Activated T-cell treated with anti-CD3 and anti-CD28 coated beads for 4 hours (primary cell): ENCODE measurements around the gene MTHFD2L.
"Not testable (repeated sequence)": the region's sequence is repeated elsewhere in the genome, so short reads cannot be mapped to it uniquely, and the experiment has no call there.

ENCODE experiments used
- DNase-seq: peaks from one replicate; pipeline ENCODE4 v3.0.0-alpha.2; 2020

Gene MTHFD2L

DNA sequence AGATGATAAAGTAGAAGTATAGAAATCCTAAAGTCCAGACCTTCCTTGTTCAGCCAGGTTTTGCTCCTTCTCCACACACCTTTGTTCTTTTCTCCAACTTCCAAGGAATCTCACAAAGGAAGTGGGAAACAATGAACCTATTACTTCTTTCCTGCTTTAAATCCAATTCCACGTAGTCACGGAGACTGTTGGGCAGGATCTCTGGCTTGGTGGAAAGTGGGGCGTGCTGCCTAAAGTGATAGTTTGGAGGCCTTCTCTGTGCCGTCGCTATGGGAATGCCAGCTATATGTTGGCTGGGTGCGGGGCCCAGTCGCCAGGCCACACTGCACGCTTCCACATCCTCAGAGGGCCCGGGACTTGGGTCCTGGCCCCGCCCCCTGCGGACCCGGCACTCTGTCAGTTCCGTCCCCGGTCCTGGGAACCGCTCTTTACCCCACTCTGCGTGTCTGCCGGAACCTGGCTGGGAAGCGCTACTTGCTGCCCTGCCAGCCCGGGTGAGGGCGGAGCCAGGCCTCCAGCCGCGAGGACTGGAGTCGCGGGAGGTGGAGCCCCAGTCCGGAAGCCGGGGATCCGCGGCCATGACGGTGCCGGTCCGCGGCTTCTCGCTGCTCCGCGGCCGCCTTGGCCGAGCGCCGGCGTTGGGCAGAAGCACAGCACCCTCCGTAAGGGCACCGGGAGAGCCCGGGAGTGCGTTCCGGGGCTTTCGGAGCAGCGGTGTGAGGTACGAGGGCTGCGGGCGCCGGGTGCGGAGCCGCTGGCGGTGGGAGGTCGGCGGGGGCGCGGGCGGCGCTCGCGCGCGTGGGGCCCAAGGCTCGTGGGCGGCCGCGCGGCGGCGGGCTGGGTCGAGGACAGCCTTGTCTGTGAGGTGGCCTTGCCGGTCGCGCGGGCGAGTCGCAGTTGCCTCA lies at the start of gene MTHFD2L:
MTHFD2L (plus strand) TSS at position 558 of the 905 bp plus-strand sequence; CDS start at position 579, 21 bp downstream.
- peak; percentile 65 for DNase-seq

DNA sequence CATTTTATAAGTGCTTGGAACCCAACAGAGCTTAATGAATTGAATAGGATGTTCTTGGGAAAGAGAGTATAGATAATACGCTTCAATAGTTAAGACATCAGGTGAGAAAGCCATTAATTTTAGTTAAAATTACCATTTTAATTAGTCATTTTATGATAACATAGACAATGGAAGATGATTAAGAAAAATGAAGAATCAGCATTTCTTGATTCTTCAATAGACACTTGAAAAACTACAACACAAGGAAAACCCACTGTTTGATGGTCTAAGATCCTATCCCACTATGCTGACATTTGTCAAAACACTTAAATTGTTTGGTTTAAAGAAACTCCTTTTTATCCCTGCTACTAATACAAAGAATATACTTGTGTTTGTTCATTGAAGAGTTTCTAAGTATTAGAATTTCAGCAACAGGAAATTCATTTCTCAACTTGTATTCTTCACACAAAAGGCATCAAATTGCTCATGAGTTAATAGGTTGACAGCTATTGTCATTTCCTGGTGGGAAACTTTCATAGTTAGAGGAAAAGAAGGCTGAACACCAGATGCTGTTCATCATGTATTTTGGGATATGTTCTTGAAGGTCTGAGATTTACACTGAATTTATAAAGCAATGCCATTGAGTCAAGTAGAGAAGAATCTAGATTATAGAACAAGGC lies 49.3 kb upstream of the MTHFD2L start:
- no peak for DNase-seq

DNA sequence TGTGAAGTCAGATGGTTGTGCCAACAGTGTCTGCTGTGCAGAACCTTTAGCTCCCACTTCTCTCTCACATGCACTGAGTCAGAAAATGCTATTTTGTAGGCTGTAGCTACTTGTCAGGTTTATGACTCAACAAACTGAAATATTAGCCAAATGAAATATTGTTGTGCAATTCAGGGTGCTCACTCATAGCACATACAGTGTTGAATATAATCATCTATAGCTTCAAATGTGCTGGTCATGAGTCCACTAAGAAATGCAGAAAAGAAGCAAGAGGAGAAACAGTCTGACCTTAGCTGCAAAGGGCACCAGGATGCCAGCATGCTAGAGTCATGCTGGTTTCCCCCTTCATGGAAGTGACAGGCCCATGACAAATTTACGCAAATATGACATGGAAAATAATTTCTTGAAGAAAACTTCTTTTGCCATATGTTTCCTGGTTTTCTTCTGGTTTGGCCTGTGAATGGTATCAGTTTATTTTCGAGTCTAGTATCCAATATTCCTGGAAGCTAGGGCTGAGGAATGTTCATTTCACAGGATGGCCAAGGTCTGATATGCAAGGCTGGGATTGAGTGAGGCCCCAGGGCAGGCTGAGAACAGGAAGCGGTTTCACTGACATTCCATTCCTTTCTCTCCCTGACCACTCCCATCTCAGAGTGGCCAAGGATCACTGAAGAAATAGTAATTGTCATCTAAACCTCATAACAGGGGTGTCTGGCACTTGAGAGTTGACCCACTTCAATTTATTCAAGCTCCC lies 48.6 kb upstream of the MTHFD2L start:
- no peak for DNase-seq

DNA sequence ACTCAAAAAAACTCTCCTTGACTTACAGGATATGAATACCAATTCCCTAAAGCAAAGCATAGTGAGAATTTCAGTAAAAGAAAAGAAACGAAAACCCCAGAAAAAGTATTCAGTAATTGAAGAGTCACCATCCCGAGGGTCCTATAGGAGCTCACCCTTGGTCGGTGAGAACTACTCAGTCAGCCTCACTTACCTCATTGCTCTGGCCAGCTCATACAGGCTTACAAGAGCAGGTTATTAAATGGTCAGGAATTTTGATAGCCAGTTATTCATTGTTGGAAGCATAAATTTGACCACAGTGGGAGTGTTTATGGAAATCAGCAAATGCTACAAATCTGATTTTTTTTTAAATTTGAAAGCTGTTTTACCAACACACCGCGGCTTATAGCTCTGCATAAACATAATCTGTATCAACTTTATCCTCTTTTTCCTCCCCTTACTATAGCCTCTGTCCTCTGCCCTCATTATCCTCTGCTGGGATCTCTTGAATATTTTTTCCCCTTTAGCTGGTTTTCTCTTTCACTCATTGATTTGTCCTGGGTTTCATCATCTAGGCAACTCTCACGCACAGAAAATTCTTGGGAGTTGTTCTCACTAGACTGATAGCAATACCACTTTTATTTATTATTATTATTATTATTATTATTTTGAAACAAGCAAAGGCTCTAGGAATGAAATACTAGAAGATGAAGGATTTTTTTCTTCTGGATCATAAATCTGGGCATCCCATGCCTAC lies 47.9 kb upstream of the MTHFD2L start:
- DNase-seq, result no peak

GRCh38 chr4:74110670-74111069 lies 47.2 kb upstream of the MTHFD2L start:
- DNase-seq, result no peak

DNA sequence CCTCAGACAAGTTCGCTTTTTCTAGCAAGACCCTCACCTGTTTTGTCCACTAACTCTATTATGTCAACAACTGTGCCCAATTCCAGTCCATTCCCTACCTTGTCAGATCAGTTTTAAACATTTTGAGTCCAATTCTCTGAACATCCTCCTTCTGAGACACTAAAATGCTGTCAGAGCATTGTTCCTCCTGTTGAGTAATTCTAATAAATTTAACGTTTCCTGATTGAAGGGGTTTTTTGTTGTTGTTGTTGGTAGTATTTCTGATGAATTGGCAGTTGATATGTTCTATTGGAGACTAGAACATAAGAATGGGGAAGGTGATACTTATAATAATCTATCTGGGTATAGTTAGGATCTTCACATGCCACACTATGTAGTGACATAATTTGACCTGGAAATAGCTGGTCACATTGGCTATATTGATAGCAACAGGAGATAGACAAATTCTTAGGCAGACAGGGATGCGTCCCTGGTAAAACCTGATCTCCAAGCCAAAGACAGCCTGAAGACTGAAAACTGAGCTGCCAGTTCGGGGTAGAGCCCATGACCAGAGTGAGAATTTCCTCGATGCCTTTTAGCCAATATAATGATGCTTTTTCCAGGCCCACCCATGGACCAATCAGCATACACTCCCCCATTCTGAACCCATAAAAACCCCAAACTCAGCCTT lies 46.5 kb upstream of the MTHFD2L start:
- DNase-seq, result no peak

- DNase-seq, result no peak
Observed at GRCh38 chr4:74111990-74112389, 45.9 kb upstream of the MTHFD2L start.

- DNase-seq, result no peak
Observed at GRCh38 chr4:74112399-74113105, 45.4 kb upstream of the MTHFD2L start.

- DNase-seq, result no peak
Observed at GRCh38 chr4:74114234-74114633, 43.7 kb upstream of the MTHFD2L start.

GRCh38 chr4:74117024-74117534 lies 40.8 kb upstream of the MTHFD2L start:
- DNase-seq, result no peak

- no peak for DNase-seq
Observed at GRCh38 chr4:74118600-74119338, 39.1 kb upstream of the MTHFD2L start.

DNA sequence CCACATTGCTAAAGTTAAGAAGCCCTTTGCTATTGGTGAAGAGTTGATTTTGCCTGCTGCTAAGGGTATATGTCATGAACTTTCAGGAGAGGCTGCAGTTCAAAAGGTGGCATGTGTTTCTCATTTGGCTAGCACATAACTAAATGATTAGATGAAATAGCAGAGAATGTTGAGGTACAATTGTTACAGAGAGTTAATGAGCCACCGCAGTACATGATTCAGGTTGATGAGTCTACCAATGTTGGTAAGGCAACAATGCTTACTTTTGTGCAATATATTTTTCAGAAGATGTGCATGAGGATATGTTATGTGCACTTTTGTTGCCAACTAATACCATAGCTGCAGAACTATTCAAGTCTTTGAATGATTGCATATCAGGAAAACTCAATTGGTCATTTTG lies 37.8 kb upstream of the MTHFD2L start:
- no peak for DNase-seq

DNA sequence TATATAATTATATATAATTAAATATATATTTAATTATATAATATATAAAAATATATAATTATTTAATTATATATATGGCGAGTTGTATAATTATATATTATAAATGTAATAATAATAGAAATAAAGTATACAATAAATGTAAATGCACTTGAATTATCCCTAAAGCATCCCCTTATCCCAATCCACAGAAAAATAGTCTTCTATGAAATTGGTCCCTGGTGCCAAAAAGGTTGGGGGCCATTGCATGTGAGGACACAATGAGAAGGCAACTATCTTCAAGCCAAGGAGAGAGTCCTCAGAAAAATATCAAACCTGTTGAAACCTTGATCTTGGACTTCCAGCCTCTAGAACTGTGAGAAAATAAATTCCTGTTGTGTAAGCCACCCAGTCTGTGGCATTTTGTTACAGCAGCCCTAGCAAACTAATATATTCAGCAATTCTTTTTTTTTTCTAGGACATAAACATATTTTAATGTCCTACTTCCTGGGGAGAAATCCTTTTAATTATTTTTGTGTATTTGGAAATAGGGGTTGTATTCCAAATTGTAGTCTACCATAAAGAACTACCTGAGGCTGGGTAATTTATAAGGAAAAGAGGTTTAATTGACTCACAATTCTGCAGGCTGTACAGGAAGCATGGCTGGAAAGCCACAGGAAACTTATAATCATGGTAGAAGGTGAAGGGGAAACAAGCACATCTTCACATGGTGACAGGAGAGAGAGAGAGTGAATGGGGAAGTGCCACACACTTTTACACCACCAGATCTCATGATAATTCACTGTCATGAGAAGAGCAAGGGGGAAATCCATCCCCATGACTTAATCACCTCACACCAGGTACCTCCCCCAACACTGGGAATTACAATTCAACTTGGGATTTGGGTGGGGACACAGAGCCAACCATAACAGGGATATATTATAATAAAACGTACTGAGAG lies 36.0 kb upstream of the MTHFD2L start:
- no peak for DNase-seq

DNA sequence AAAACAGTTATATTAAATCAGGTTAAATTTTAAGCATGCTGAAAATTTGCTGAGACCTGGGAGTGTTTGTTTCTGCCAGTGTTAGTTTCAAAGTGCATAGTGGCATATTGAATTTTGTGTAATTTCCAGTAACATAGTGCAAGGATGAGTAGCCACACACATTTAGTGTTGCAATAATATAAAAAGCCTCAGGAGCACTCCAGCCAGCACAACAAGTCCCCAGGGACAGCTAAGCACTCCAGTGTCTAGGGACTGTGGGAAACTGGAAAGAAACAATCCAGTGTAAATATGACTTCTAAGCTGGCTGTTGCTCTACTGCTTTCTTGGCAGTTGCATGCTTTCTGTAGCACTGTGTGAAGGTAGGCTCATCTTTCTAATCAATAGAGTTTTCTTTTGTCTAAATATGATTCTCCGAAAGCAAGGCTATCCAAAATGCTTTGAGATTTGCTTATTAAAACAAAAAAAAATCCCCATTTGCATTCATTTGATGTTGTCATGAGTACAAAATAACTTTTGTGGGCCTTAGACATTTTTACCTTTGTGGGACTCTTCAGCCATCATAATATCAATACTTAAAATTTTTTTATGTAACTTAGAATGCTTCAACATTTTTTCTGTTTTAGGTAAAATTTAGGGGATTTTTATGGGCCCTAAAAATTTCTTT lies 34.7 kb upstream of the MTHFD2L start:
- no peak for DNase-seq

DNA sequence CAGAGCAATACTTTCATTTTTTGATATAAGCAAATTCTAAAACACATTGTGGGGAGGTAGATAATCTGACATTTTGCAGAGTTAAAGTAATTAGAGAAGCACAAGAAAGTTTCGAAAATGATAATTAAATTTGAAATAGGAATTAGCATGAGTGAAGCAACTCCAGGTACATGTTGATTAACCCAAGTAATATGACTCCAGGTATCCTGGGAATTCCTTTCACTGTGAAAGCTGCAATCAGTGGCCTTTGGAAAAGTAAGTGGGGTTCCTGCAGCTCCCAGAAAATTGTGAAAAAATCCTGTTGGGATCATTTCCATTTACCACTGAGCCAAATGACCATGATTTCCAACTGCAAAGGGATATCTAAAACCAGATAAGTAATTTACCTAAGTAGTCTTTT lies 32.9 kb upstream of the MTHFD2L start:
- no peak for DNase-seq

- no peak for DNase-seq
Observed at GRCh38 chr4:74127745-74128144, 30.2 kb upstream of the MTHFD2L start.

DNA sequence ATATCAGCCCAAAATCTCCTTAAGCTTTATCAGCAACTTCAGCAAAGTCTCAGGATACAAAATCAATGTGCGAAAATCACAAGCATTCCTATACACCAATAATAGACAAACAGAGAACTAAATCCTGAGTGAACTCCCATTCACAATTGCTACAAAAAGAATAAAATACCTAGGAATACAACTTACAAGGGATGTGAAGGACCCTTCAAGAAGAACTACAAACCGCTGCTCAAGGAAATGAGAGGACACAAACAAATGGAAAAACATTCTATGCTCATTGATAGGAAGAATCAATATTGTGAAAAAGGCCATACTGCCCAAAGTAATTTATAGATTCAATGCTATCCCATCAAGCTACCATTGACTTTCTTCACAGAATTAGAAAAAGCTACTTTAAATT lies 27.1 kb upstream of the MTHFD2L start:
- DNase-seq, result not testable (repeated sequence)

DNA sequence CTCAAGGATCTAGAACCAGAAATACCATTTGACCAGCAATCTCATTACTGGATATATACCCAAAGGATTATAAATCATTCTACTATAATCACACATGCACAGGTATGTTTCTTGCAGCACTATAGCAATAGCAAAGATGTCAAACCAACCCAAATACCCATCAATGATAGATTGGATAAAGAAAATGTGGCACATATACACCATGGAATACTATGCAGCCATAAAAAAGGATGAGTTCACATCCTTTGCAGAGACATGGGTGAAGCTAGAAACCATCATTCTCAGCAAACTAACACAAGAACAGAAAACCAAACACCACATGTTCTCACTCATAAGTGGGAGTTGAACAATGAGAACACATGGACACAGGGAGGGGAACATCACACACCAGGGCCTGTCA lies 25.7 kb upstream of the MTHFD2L start:
- DNase-seq, result not testable (repeated sequence)

DNA sequence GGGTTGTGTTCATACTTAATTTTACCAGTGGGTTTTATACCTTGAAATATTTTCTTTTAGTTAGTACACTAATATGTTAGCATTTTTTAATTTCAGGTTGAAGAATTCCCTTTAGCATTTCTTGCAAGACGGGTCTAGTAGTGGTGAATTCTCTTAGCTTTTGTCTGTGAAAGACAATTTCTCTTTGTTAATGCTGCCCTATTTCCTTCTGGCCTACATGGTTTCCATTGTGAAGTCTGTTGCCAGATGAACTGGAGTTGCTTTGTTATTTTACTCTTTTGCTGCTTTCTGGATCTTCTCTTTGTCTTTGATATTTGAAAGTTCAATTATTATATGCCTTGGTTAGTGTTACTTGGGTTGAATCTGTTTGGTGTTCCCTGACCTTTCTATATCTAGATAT lies 25.0 kb upstream of the MTHFD2L start:
- DNase-seq, result no peak
